AG04450 (cell line): ENCODE data around the gene PAGE4. TPM values are rescaled to one million over a fixed set of nuclear protein-coding genes. Genes with fewer than 3 reads are reported as not detected.

Experiments
- CTCF ChIA-PET: fragments of 300-600, 350-600 bp; formaldehyde crosslinking; extraction: SDS; loops from one replicate; lab custom pipeline; 2022; ENCODE audit warnings: antibody characterized with exemption, inconsistent platforms; lab: Charles Lee
- POLR2A ChIA-PET: fragments of 350-600 bp; formaldehyde crosslinking; extraction: SDS; loops from one replicate; lab custom pipeline; 2021; ENCODE audit warnings: antibody characterized with exemption, inconsistent platforms; lab: Yijun Ruan, JAX
- DNase-seq: peaks from one replicate; pipeline ENCODE4 v3.0.0-alpha.2; 2011; ENCODE audit warnings: low read depth, low spot score
- H3K27ac ChIP-seq: one replicate; pipeline ENCODE4 v1.5.1; 2012; ENCODE audit warnings: low read depth, low read length, control low read depth
- H3K27me3 ChIP-seq: one replicate; pipeline ENCODE4 v1.6.0; 2012; ENCODE audit warnings: low read length; ENCODE audit not compliant: control insufficient read depth, insufficient read depth
- H3K4me3 ChIP-seq: 2 replicates; pipeline ENCODE4 v1.5.1; 2011; ENCODE audit warnings: mild to moderate bottlenecking, low read depth, low read length, control low read depth
- H3K9me3 ChIP-seq: 2 replicates; pipeline ENCODE4 v1.5.1; 2012; ENCODE audit warnings: low read length; ENCODE audit not compliant: control insufficient read depth, insufficient read depth
- polyA plus RNA-seq: library from polyadenylated mRNA; depleted of rRNA; stranded (reverse); fragments of >200 nt; gene quantifications from 2 replicates; pipeline ENCODE4 v1.2.3, GENCODE V29; 2011
- TF ChIP-seq, protein P1 (sequence below): IDR thresholded peaks from 2 replicates; pipeline ENCODE4 v1.5.1; 2011; ENCODE audit warnings: low read depth, low read length, control low read depth, inconsistent platforms

The PAGE4 gene
- polyA plus RNA-seq, 1 experiment = not detected

GRCh38 chrX:49809891-49810632, 19.0 kb upstream of the PAGE4 start:
- H3K27ac ChIP-seq = no peak overlapping the region
- TF ChIP-seq, protein P1, sequence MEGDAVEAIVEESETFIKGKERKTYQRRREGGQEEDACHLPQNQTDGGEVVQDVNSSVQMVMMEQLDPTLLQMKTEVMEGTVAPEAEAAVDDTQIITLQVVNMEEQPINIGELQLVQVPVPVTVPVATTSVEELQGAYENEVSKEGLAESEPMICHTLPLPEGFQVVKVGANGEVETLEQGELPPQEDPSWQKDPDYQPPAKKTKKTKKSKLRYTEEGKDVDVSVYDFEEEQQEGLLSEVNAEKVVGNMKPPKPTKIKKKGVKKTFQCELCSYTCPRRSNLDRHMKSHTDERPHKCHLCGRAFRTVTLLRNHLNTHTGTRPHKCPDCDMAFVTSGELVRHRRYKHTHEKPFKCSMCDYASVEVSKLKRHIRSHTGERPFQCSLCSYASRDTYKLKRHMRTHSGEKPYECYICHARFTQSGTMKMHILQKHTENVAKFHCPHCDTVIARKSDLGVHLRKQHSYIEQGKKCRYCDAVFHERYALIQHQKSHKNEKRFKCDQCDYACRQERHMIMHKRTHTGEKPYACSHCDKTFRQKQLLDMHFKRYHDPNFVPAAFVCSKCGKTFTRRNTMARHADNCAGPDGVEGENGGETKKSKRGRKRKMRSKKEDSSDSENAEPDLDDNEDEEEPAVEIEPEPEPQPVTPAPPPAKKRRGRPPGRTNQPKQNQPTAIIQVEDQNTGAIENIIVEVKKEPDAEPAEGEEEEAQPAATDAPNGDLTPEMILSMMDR = no peak
- ChIA-PET CTCF (no interaction called here), POLR2A (no interaction called here)
- no peaks in the 10 kb centered on the region for H3K27me3 ChIP-seq
- no peak for DNase-seq
- H3K4me3 ChIP-seq = no peak overlapping the region
- no peaks in the 10 kb centered on the region for H3K9me3 ChIP-seq

- no peak for DNase-seq
- ChIA-PET CTCF (no interaction called here), POLR2A (no interaction called here)
- Histone ChIP-seq H3K4me3 (no peak overlapping the region), H3K27ac (no peak overlapping the region), H3K27me3 (no peaks in the 10 kb centered on the region), H3K9me3 (no peaks in the 10 kb centered on the region)
- TF ChIP-seq, protein P1 = no peak
Measured at GRCh38 chrX:49812177-49812576, 16.9 kb upstream of the PAGE4 start.

DNA sequence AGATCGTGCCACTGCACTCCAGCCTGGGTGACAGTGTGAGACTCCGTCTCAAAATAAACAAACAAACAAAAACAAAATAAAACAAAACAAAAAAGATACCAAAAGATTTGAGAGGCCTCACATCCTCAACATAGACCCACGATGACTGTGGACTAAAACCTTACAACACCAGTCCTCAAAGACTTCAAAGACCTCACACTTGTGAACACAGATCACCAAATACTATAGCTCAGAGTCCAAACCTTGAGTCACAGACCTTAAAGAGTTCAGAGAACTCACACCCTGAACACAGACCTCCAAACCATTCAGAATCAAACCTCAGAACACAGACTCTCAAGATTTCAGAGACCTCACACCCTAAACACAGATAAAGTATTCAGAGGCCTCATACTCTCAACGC, 12.7 kb upstream of the PAGE4 start:
- no peak for DNase-seq
- TF ChIP-seq, protein P1 = no peak
- no peaks in the 10 kb centered on the region for H3K9me3 ChIP-seq
- no peaks in the 10 kb centered on the region for H3K27me3 ChIP-seq
- CTCF ChIA-PET = no interaction called here
- H3K27ac ChIP-seq = no peak overlapping the region
- POLR2A ChIA-PET = no interaction called here
- no peak overlapping the region for H3K4me3 ChIP-seq

DNA sequence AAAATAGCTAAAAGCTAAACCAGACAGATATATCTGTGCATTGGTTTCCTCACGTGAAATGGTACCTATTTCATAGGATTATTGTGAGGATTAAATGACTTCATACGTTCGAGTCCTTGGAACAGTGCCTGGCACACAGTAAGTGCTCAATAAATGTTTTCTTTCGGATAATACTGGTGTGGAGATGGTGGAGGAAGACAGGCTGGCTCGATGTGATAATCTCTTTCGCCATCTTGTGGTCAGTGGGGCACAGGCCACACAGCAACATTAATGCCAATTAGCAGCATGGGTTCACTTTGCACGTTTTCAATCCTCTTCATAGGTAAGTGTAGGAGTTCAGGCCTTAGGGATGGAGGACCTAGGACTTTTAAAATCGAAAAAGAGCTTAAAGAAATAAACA, 9.3 kb downstream of the PAGE4 start:
- no peaks in the 10 kb centered on the region for H3K9me3 ChIP-seq
- H3K27me3 ChIP-seq = no peaks in the 10 kb centered on the region
- CTCF ChIA-PET = interaction anchor here (0.6 to 1.5 kb wide), 17 partner anchors 9 to 1207 kb away, joined by 3 to 9 read pairs (median 3); no protein-coding TSS in a partner anchor
- H3K27ac ChIP-seq = no peak overlapping the region
- POLR2A ChIA-PET = no interaction called here
- TF ChIP-seq, protein P1 = peak; percentile 45
- H3K4me3 ChIP-seq = no peak overlapping the region
- DNase-seq = no peak

DNA sequence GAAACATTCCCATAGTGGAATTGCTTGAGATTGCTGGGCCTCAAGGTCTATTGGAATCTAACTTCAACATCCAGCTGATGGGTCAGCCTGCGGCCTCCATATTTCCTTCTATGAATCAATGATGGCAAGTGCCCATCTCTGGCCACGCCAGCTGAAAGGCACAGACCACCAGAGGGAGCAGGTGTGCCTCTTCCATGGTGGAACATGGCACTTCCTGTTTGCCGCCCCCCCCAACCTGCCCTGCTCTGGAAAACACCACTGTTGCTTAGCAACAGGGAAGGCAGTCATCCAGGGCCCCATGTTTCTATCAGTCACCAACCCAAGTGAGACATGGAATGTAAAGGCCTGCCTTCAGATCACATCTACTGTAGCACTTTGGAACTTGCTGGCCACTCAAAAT, 11.6 kb downstream of the PAGE4 start:
- H3K27ac ChIP-seq = no peak overlapping the region
- H3K27me3 ChIP-seq = no peaks in the 10 kb centered on the region
- CTCF ChIA-PET = no interaction called here
- POLR2A ChIA-PET = no interaction called here
- no peak for DNase-seq
- no peak overlapping the region for H3K4me3 ChIP-seq
- TF ChIP-seq, protein P1 = peak; percentile 33; the same call in 1 of the 2 replicates
- H3K9me3 ChIP-seq = no peaks in the 10 kb centered on the region
